HG02885 (cell line): ENCODE measurements around the gene INSR.
A peak's percentile ranks its signal among the peaks of the same experiment; 100 is the strongest.

Experiments used
- ATAC-seq: cut with Tn5 transposase; IDR thresholded peaks from one replicate; pipeline ENCODE4 v1.9.1; 2021; ENCODE audit warnings: mild to moderate bottlenecking; ENCODE audit not compliant: unreplicated experiment, poor library complexity

Gene INSR

GRCh38 chr19:7297742-7298141 is 3.5 kb upstream of the INSR start:
- no peak for ATAC-seq

DNA sequence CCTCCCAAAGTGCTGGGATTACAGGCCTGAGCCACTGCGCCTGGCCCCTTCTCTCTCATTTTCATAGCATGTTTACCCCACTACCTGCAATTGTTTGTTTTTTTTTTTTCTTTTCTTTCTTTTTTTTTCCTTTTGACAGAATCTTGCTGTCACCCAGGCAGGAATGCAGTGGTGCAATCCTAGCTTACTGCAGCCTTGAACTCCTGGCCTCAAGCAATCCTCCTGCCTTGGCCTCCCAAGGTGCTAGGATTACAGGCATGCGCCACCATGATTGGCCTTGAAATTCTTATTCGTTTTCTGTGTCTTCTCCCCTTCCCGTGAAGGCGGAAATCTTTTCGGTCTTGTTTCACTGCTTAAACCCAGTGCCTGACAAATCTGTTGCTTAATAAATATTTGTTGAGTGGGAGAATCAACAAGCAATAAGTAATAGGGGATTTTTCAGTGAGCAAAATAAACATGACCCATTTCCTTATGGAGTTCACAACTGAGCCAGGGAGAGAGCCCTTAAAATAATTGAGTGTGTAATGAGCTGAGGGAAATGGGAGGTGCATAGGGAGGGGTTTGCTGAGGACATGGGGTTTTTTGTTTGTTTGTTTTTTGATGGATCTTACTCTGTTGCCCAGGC is 1.8 kb upstream of the INSR start:
- ATAC-seq = no peak

DNA sequence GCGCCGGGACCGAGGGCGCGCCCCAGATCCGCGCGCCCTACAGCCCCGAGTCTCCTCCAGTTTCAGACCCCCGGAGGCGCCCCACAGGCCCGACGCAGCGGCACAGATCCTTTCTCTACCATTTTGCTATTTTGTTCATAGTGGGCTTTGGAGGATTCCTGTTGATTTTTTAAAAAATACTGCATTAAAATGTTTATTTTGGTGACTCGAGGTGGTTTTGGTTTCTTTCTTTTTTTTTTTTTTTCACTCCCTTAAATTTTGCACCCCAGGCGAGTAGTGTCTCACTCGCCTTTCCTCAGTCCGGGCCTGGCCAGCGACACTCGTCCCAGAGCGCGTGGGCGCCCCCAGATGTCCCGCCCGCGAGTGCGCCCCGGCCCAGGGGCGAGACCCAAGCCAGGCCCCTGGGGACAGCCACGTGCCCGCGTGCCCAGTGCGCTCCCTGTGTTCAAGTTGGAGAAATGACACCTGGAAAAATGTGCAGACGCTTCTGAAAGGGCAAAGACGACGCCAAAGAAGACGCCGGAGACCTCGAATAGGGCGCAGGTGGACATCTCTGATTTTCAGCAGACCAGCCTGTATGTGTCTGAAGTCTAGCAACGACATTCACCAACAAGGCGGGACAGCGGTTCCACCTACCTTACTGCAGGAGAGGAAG is 471 bp upstream of the INSR start:
- ATAC-seq = peak; percentile 57

DNA sequence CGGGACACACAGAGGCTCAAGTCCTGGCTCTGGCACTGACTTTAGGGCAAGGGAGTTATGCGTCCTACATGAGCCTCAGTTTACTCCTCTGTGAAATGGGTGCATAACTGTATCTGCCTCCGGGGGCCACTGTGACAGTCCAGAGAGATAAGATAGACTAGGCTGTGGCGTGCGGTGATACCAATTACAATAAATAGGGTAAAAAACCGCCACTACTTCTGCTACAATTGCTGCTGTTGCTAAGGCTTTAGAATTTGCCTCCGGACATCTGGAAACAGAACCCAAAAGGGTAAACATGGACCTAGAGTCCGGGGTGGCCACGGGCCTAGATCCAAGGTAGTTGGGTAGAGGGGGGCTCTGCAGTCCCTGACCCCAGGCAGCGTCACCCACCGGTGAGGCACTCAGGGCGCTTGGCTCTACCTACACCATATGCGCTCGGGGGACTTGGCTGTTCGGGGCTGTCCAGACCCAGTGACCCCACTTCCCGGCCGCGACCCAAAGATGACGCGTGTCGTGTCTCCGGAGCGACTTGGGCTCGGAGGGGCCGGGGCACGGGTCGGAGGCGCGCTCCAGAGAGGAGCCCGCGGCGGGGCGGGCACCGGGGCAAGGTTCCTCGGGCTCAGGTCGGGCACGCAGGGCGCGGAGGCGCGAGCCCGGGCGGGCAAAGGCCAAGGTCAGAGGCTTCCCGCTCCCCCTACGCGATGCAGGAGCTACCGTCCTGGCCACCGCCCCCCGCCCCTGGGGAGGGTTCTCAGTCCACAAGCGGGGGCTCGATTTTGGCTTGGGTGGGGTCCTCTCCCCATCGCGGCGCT is 1.1 kb downstream of the INSR start:
- peak; percentile 7 for ATAC-seq

GRCh38 chr19:7292352-7292949 is 1.8 kb downstream of the INSR start:
- ATAC-seq = no peak

DNA sequence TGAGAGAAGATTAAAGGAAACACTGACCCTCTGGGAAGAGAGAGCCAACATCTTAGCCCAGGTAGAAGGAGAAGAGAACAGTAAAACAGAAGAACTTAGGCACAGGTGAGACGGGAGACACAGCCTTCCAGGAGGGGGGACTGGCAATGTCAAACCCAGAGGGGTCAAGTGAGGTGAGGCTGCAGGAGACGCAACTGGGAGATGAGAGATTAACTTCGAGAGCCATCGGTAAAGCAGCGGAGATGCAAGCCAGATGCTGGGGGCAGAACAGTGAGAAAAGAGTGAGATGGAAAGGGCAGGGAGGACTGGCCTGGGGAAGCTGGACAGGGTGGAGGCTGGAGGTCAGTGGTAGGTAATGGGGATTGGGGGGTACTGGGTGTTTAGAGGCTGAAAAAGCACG is 5.2 kb downstream of the INSR start:
- no peak for ATAC-seq

DNA sequence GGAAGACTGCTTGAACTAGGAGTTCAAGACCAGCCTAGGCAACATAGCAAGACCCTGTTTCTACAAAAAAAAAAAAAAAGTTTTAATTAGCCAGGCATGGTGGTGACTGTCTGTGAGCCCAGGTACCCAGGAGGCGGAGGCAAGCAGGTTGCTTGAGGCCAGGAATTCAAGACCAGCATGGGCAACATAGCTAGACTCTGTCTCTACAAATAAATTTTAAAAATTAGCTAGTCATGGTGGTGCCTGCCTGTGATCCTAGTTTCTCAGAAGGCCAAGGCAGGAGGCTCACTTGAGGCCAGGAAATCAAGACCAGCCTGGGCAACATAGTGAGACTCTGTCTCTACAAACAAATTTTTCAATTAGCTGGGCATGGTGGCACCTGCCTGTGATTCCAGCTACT is 6.1 kb downstream of the INSR start:
- no peak for ATAC-seq

GRCh38 chr19:7287722-7288121 is 6.5 kb downstream of the INSR start:
- no peak for ATAC-seq

DNA sequence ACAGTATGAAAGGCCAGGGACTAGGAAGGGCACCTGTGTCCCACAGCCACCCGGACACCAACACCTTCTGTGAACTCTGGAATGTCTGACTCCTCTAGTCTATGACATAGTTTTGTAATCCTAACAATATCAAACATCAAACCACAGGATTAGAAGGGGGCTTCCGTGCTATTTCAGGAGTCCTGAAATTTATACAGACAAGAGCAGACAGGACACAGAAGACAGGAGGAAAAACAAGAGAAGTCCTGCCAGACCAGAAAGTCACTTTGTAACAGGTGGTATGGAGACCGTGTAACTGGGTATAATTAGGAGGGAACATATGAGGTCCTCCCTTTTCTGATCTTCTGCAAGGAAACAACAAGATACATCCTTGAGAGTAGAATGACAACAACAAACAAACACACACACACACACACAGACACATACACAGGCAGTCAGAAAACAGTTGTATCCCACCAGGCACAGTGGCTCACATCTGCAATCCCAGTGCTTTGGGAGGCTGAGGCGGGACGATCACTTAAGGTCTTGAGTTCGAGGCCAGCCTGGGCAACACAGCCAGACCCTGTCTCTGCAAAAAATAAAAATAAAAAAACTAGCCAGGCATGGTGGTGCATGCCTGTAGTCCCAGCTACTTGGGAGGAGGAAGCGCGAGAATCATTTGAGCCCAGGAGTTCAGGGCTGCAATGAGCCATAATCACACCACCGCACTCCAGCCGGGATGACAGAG is 13.1 kb downstream of the INSR start:
- no peak for ATAC-seq

DNA sequence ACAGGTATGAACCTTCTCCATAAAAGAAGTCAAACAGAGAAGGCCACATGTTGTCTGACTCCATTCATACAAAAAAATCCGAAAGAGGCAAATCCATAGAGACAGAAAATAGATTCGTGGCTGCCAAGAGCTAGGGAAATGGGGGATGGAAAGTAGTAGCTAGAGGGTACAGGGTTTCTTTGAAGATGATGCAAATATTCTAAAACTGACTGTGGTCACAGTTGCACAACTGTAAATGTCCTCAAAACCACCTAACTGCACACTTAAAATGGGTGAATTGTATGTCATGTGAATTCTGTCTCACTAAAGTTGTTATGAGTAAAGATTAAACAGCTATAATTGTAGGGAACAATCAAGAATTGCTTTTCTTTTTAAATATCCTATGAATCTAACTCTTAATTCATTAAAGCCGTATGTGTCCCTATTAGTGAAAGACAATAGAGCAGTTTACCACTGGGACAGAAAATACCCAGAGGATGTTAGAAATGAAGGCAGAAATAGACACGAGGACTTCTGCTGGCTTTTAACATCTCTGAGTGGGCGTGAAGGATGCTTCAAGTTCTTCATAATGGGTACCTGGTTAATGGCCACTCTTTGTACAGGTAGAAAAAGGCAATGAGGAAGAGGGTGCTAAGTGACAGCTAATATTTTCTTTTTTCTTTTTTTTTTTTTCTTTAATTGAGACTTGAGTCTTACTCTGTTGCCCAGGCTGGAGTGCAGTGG is 21.2 kb downstream of the INSR start:
- peak; percentile 50 for ATAC-seq

GRCh38 chr19:7268705-7269098 is 25.5 kb downstream of the INSR start:
- no peak for ATAC-seq

DNA sequence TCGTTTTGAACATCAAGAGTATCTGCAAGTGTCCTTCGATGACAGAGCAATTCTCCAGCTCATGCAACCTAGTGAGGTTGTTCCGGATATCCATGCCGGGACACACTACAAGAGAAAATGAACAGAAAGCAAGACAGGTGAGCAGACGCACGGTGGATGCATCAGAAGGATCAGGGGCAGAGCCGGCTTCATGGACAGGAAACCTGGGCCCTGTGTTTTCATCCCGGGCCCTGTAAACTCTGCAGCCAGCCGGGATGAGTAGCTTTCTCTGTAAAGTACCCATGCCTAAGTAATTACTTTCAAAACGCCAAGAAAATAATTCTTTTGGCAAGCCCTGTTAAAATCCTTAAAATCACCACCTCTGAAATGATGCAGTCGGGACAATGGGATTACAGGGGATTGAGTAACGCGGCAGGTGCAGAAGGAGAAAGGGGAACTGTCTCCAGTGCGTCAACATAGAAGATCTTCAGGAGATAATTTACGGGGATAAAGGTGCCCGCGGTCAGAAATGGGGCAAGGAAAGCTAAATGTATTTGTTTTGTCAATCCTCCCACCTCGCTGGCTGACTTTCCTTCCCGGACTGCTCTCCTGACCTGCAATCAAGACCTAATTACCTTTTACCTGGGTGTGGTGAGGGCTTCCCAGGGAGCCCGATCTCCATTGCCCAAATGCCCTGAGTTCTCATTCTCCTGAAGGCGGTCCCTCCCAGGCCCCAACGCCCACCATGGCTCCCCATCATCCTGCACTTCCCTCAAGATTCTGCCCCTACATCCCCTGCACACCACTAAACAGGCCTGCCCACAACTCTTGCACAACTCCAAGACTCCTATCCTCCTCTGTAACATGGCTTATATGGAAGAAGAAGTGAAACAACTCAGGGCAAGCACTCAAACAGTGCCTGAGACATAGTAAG is 26.2 kb downstream of the INSR start:
- no peak for ATAC-seq

GRCh38 chr19:7266832-7267231 is 27.4 kb downstream of the INSR start:
- no peak for ATAC-seq

DNA sequence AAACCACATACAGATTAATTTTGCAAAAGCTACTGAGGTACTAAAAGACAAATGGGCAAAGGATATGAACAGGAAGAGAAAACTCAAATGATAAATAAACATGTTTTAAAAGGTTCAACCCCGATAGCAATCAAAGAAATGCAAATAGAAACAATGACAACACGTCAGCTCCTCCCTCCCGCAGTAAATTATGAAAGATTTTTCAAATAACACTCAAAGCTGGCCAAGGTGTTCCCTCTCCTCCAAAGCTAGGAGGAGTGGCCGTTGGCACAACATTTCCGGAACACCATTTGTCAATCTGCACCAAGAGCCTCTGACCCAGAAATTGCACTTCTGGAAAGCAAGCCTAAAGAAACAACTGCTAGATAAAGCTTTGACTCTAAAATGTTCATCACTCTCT is 28.3 kb downstream of the INSR start:
- ATAC-seq = no peak

GRCh38 chr19:7264858-7265257 is 29.4 kb downstream of the INSR start:
- ATAC-seq = no peak

GRCh38 chr19:7263521-7263920 is 30.7 kb downstream of the INSR start:
- no peak for ATAC-seq

GRCh38 chr19:7263066-7263465 is 31.1 kb downstream of the INSR start:
- ATAC-seq = no peak

- no peak for ATAC-seq
Measured at GRCh38 chr19:7262470-7262869, 31.7 kb downstream of the INSR start.

DNA sequence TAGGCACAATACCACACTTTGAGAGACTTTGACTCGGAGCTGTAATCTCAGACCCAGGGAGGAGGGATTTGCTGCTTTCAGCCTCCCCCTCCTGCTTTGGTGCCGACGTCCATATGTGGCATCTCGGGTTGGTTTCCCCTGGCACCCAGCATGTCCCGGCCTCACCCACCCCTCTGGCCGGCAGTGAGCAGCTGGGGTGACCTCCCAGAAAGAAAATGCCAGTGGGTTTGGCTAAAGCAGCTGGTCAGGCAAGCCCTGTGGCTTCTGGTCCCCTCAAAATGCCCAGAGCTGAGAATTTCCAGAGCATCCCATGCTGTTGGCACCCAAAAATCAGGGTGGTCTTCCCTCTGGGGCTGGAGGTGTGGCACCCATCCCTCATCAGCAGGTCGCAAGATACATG is 34.1 kb downstream of the INSR start:
- ATAC-seq = no peak
